Medulla oblongata (tissue), 1 donor: ENCODE results near the gene CROCC2.
"Not testable (repeated sequence)": the region's sequence is repeated elsewhere in the genome, so short reads cannot be mapped to it uniquely, and the experiment has no call there.

Experiments
- DNase-seq: peaks from one replicate; pipeline ENCODE4 v3.0.0-alpha.2; 2015; ENCODE audit errors: extremely low spot score

The CROCC2 gene

GRCh38 chr2:240966906-240967680 lies 61.0 kb downstream of the CROCC2 start:
- no peak for DNase-seq

- no peak for DNase-seq
Measured at GRCh38 chr2:240967681-240968621, 61.8 kb downstream of the CROCC2 start.

DNA sequence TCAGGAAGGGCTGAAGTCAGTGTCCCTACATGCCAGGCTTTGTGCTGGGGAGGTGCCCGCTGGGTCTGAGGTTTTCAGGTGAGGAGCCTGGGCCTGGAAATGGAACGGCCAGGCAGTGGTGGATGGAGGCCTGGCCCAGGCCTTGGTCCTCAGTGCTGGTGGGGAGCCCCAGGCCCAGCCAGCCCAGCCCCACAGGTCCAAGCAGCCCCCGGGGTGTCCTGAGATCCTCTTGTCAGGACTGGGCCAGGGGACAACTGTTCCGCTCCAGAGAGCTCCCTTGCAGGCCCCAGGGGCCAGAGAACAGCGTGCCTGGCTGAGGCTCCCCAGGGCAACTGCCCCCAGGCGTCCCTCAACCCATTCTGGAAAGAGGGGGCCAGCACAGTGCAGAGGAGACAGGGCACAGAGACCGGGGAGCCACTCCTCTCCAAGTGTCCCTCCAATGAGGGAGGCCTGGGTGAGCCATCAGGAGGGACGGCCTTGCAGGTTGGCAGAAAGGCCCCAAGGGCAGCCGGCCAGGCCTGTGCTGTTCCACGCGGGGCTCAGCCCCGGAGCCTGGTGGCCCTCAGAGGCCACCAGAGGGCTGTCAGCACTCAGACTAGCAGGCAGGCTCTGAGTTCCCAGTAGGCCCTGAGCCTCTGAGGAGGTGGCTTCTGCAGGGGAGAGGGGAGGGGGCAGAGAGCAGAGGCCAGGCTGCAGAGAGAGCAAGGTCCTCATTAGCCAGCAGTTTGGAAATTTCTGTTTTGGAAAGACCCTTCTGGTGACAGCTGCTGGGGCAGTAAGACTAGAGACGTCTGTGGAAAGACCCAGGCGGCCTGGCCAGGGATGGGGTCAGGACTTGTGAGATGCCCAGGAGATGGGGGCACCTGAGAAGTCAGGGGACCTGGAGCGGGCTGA lies 62.8 kb downstream of the CROCC2 start:
- DNase-seq = peak; percentile 40

GRCh38 chr2:240970104-240970503 lies 64.0 kb downstream of the CROCC2 start:
- DNase-seq = no peak

- DNase-seq = no peak
Measured at GRCh38 chr2:240970816-240971215, 64.7 kb downstream of the CROCC2 start.

DNA sequence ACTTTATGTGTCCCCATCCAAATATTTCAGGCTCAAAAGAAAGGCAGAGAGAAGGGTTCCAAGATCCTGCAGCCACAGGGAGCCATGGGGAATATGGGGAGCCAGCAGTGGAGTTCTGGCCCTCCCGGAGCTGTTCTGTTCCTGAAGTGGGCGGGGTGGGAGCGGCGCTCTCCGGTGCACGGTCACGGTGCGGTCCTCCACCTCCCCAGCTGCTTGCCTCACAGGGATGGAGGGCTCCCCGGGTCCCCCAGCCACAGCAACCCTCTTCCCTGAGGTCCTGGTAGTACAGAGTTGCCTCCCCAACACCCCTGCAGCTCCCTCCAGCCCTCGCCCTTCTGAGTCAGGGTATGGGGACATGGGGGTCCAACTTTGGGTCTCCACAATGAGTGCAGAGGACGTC lies 66.1 kb downstream of the CROCC2 start:
- DNase-seq = no peak

DNA sequence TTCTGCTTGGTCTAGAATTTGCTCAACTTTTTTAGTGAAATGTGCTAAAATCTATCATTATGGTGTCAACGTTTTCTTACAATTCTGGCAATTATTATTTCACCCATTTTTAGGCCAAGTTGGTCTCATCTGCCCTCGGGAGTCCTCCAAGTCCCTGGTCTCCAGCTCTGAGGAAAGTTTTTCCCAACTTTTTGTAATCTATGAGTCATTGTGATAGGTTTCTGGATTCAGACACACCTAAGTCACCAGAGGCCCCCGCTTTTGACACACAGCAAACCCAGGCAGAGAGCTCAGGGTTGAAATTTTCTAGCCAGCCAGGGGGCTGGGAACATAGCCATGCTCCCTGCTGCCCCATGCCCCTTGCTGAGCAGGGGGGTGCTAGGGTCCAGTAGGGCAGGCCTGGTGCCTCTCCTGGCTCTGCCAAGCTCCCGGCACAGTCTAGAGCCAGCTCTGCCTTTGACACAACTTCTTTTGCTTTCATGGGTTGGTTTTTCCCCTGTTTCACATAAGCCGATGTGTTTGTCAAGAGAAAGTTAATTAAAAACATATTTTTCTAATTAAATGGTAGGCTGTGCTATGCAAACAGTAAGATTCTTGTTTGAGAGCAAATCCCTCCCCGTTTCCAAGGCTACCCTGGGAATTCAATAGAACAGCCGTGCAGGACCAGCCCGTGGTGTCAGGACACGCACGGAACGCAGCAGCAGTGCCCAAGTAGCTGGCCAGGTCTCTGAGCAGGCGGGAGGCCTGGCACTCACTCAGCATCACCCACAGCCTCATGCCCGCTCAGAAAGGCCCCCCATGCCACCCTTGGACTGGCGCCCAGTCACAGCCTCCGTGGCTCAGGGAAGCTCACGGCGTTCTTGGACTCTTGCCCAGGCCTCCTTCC lies 66.7 kb downstream of the CROCC2 start:
- peak; percentile 29 for DNase-seq

DNA sequence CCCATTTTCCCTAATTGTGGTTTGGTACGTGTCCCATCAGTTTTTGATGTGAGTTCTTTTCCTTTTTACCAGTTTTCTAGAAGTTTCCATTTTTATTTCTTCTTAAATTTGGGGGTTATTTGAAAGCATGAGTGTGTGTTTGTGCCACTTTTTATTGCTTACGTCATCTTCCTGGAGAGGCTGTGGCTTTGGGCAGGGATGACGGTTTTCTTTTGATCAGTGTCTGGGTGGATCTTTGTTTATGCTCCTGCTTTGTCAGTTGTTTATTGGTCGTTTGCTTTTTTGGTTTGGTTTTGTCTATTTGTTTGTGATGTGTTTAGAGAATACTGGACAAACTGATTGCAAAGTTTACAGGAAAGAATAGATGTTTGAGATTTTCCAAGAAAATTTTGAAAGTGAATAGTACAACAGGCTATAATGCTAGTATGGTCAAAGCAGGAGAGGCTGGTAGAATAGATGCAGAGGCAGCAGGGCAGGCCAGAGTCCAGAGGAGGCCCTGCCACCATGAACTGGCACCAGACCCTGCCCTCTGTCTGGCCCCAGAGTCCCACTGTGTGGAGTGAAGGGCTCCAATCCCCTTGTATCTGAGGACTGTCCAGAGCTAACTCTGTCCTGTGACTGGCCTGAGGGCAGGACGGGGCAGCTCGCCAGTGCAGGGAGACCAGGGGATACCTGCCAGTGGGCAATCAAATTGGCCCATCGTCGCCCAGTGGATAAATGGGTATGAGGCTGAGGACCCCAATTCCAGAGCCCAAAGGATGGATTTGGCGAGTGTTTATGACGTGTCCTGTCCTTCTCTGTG lies 68.8 kb downstream of the CROCC2 start:
- no peak for DNase-seq

DNA sequence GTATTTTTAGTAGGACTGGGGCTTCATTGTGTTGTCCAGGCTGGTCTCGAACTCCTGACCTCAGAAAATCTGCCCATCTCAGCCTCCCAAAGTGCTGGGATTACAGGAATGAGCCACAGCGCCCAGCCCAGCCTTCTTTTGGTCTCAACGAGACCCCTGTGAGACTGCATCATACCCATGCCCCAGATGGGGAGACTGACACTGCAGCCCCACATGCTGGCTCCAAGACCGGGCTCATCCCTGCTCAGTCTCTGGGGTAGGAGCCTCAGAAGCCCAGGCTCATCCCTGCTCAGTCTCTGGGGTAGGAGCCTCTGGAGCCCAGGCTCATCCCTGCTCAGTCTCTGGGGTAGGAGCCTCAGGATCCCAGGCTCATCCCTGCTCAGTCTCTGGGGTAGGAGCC lies 69.8 kb downstream of the CROCC2 start:
- not testable (repeated sequence) for DNase-seq

DNA sequence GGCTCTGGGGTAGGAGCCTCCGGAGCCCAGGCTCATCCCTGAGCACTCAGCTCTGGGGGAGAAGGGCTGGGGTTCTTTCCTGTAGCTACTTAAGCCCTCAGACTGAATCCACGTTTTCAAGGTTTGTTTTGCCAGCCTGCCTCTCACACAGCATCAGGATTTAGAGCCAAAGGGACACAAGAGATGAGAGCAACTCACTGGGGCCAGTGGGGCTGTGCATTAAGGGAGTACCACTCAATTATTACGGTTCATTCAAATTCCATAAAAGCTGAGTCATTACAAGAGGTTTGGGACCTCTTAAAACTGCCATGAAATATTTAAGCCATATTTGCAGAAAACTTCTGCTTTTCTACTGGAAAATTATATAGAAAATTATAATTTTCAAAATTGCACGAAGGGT lies 75.1 kb downstream of the CROCC2 start:
- no peak for DNase-seq

DNA sequence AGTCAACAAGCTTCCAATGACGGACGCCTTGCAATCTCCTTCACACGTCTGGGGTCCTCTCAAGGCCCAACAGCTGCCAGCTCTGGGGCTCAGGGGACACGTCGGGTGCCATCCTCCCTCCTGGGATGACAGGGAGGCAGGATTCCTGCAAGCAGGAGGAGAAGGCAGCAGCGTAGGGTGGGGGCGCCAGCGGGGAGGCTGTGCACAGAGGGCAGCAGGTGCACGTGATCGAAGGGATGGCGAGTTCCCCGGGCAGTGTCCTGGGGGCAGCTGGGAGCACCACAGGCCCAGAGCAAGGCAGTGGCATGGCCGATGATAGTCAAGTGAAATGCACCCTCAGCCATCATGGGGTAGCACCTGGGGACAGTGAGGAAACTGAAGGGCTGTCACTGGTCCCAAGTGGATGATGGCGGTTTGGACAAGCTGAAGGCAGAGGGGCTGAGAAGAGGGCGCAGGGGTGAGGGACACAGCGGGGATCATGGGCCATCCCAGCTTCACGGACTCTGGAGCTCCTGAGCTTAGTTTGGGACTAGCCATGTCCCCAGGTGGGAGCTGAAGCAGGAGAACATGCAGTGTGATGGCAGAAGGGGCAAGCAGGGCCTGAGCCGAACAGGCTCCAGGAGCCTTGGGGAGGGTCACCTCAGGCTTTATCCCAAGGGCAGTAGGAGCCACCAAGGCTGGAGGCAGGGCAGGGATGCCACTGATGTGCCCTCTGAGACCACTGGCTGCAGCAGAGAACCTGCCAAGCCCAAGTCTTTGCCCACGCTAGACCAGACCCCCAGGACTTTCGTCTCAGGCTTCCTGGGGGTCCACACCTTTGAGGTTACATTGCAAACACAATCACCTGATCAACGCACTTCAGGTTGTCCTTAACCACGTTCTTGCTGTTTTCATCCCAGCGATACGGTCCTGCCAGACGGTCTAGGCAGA lies 76.0 kb downstream of the CROCC2 start:
- no peak for DNase-seq

DNA sequence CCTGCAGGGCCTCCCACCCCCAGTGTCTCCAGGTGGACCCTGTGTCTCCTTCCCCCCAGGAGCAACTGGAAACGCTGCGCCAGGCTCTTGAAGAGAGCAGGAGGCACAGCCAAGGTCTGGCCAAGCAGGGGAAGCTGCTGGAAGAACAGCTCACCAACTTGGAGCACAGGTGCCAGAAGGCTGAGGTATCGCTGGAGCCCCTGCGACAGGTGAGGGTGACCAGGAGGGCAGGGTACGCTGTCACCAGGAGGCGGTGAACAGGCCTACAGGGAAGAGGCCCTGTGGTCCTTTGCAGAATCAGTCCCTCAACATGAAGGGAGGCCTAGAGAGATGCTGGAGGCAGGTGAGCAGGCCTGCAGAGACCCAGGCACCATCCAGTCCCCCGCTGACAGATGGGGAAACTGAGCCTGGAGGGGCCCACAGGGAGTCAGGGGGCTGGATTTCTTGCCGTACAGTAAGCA lies 76.7 kb downstream of the CROCC2 start:
- DNase-seq = no peak

GRCh38 chr2:240983361-240983995 lies 77.3 kb downstream of the CROCC2 start:
- DNase-seq = no peak

DNA sequence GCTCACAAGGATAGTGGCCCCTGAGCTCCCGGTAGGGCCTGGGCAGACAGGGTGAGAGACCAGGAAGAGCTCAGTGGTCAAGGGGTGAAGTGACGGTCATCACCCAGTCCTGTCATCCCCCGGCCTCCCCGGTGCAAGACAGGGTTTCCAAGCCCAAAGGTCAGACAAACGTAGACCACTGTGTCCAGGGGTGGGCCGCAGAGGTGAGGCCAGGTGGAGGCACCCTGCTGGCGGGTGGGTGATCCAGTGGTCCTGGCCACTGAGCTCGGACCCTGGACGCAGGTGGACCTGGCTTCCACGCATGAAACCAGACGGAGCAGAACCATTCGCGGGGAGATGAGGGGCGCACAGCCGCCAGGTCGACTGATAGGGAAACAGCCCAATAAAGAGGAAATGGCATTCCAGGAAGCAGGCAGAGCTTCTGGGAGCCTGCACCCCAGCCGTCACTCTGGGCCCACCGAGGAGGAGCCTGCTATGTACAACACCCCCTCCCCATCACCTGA lies 77.9 kb downstream of the CROCC2 start:
- DNase-seq = no peak

GRCh38 chr2:240985881-240986786 lies 80.0 kb downstream of the CROCC2 start:
- no peak for DNase-seq

DNA sequence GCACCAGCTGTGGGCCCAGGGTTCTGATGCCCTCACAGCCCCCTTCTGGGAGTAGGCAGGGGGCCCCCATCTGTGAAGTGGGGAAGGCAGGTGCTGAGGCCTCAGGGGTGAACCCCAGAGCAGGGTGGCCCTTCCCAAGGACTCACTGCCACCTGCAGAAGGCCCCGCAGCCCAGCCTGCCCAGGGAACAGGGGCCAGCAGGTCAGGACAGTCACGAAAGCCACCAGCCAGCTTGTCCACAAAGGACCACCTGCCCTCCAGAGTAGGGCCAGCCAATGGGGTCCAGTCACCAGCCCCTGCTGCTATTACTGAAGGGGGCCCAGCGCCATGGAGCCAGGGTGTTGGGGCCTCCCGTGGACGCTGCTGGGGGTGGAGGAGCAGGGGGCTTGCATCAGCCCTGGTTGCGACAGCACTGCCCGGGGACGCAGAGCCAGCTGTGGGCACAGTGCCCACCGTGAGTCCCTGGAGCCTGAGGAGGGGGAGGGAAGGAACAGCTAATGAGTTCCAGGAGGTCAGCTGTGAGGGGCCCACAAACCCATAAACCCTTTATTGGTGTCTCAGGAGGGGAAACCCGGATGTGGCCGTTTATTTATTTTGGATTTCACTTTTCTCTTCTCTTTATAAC lies 80.8 kb downstream of the CROCC2 start:
- DNase-seq = no peak

GRCh38 chr2:240987588-240987987 lies 81.5 kb downstream of the CROCC2 start:
- DNase-seq = no peak
